GM12892 (cell line): ENCODE measurements around the gene SMOC2.

Experiments used
- POLR2A ChIP-seq: IDR thresholded peaks from 2 replicates; pipeline ENCODE4 v1.6.1; 2011; ENCODE audit warnings: low read depth, low read length, control low read depth
- POLR2AphosphoS5 ChIP-seq: IDR thresholded peaks from 2 replicates; pipeline ENCODE4 v1.6.1; 2011; ENCODE audit warnings: low read depth, low read length, control low read depth

GRCh38 chr6:168404560-168404959 is 36.4 kb upstream of the SMOC2 start:
- TF ChIP-seq POLR2A (no peak), POLR2AphosphoS5 (no peak)
